HG03196 (cell line): ENCODE measurements around the gene KIRREL3.

ENCODE experiments used
- ATAC-seq: cut with Tn5 transposase; IDR thresholded peaks from one replicate; pipeline ENCODE4 v1.9.1; 2021; ENCODE audit not compliant: unreplicated experiment

Gene KIRREL3

DNA sequence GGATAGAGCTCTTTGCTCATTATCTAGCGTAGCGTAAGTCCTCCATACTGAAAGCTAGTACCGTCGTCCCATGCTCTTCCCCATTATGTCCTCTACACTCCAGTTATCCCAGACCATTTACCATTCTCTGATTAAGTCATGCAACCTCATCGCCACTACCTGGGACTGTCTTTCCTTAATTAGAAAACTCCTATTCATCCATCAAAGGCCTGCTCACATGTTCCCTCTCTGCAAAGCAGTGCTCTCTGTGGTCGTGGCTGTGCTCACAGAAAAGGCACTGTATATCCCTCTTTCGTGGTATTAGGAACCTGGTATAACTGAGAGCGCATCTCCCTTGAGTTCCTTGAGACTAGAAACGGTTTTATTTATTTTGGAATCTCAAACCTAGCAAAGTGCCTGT, 253.3 kb downstream of the KIRREL3 start:
- ATAC-seq = no peak

DNA sequence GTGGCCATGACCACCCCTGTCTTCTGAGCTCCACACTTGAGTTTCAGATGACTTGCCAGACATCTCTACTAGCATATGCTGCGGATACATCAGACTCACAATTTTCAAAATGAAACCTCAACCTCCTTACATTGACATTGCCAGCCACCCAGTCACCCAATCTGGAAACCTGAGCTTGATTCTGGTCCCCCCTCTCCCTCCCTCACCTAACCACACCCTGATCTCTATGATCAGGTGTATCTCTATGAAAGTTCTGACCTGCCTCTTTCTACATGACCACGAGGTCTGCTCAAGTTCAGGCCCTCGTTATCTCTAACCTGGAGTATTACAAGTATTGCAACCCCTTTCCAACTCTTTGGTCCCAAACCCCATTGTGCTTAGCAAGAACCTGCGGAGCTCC, 254.1 kb downstream of the KIRREL3 start:
- no peak for ATAC-seq

DNA sequence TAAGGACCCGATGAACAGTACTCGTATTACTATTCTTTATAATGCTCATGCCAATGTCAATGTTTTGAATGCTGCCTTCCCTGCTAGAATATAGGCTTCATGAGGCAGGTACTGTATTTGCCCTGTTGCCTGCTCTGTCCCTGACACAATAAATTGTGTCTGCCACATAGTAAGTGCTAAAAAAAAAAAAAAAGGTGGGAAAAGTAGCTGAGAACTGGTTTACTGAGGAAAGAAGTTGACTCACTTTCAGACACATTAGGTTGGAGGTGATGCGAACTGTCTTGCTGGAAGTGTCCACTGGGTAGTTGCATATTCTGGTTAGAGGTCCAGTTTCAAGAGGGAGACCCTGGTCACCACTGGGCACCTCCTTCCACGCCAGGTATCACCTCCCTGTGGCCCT, 255.9 kb downstream of the KIRREL3 start:
- no peak for ATAC-seq

- no peak for ATAC-seq
These were observed 256.9 kb downstream of the KIRREL3 start for GRCh38 chr11:126743628-126744027.

DNA sequence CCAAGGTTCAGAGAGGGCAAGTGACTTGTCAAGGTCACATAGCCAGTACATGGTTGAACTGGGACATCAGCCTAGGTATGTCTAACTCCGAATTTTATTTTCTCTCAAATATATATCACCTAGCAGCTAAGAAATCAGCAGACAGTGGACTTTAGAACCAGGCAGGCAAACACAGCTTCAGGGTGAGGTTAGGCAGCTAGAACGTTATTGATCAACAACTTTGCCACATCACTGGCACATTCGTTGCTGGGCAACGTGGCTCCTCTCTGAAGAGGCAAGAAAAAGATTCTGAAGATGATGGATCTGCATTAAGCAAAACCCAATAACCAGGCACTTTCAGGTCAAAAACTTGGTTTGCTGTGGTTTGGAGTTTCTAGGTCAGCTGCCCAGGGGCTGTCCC, 258.0 kb downstream of the KIRREL3 start:
- no peak for ATAC-seq

DNA sequence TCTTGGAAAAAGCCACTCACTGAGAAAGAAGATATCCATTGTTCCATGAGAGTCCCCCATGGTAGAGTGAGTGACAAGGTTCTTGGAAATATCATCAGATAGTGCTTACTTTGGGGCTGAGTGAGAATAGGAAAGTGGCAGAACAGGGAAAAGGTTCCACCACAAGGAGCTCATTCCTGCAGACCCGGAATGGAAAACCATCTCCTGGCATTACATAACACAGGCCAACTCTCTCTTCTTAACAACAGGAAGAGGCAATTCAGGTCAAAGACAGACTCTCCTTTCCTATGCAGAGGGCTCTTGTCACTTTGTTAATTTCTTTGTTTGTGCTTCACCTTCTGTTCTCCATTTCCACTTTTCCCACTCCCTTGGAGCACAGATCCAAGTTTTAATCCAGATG, 259.7 kb downstream of the KIRREL3 start:
- no peak for ATAC-seq

GRCh38 chr11:126739499-126740145, 260.9 kb downstream of the KIRREL3 start:
- no peak for ATAC-seq

DNA sequence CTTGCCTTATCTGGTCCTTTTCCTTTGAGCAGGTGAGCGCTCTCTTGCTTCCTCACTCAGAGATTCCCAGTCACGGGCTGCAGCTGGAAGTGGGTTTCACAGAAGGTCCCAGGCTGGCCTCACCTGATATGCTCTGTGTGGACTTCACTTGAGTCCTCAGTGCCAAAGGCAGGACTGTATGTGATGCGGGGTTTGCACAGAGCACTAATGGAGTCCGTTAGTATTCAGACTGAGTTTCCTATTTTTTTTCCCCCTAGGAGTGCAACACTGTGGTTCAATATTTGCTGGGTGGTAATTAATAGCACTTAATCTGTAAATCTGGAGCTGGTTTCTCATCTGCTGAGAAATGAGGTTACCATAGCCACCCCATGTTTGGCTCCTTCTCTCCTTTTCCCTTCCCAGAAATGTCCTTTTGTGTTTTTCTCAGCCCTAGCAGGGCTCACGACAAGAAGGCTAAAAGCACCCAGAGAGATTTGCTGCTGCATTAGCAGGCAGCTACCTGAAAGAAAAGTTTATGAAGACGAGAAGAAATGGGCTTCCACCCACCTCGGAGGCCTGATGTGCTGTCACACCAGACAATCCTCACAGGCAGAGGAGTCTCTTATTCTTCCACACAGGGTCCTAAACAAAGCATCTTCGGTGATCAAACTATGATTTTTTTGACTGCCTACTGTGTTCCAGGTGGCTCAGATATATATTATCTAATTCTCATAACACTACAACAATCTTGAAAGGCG, 262.1 kb downstream of the KIRREL3 start:
- ATAC-seq = no peak

DNA sequence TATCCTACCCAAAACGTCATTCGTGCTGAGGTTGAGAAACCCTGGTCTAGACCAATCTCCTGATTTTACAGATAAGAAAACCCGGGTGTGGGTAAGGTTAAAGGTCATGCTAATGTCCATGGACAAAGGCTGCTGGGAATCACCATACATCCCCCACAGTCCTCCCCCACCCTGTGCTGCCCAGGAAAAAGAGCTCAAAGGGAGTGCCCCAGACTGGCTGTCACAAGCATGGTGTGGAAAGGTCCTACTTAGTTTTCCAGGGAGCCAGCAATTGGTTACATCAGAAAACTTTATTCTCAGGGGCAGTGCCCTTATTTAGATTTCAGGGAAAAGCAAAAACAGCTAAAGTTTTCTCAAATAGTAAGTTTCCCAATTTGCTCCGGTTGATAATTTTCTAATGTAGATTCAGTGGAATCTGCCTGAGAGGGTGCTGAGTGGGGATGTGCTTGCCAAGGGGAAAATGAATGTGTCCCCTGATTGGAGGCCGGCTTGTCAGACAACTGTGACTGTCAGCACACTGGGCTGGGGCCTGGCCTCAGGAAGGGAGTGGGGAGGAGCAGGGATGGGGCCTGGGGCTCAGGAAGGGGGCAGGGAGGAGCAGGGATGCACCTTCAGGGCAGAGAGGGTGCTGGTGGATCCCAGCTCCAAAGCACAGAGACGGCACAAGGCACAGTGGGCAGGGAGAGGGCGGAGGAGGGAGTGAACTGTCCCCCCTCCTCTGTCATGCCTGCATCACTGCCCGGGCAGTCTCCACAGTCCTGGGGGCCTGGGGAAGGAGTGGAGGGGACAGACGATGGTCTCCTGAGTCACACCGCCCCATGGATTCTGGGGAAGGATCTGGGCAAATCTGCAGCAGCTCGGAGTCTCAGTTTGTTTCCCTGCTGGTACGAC, 263.6 kb downstream of the KIRREL3 start:
- ATAC-seq = no peak

- no peak for ATAC-seq
These were observed 265.8 kb downstream of the KIRREL3 start for GRCh38 chr11:126734752-126735151.

DNA sequence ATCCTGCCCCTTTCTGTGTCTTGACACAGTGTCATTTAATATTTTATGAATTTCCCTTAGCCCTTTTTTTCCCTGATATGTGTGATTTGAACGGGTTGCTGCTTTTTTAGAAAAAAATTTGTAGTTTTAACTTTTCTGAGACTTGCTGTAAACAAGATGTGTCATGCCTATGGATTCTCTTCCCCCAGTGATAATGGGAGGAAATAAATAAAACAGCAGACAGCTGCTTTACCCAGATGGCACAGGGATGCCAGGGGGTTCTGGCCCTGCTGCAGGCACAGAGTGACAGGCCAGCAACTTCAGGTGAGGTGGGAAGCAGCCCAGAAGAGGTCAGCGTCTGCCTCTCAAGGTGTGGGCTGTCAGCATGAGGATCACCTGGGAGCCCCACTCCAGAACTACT, 266.9 kb downstream of the KIRREL3 start:
- no peak for ATAC-seq

- ATAC-seq = peak; percentile 63
These were observed 267.6 kb downstream of the KIRREL3 start for GRCh38 chr11:126732981-126733380.

GRCh38 chr11:126731576-126732142, 268.9 kb downstream of the KIRREL3 start:
- ATAC-seq = no peak

DNA sequence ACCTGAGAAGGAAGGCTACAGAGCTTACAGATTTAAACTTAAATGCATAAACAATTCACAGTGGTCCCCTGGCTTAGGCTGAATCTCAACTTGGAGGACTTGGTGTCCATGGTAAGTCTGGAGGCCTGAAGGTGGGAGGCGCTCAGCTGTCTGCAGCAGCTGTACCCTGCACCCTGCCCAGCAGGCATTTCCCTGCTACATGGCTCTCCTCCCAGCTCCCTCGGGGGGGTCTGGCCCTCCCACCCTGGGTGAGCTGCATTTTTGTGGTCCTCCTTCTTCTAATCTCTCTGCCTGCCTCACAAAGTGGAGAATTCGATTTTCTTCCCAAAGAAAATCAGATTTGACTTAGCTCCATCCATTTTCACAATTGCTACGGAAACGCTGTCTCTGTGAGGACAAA, 273.2 kb downstream of the KIRREL3 start:
- no peak for ATAC-seq

GRCh38 chr11:126725521-126725920, 275.0 kb downstream of the KIRREL3 start:
- no peak for ATAC-seq

GRCh38 chr11:126725043-126725442, 275.5 kb downstream of the KIRREL3 start:
- no peak for ATAC-seq

DNA sequence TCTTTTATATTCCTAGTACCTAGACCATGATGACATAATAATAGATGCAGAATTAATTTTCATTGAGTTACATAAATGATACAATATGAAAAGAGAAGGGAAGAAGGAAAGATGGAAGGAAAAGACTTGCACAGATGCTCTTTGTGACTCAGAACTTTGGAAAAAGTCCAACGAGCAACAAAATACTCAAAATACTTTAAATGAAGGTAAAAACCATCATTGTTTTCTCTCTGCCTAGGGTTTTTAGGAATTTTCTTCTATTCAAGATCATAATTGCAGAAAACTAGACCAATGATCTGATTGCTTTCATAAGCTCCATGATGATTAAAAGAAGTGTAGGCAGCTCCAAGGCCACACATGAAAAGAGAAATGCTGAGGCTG, 276.9 kb downstream of the KIRREL3 start:
- ATAC-seq = no peak

- ATAC-seq = no peak
These were observed 277.5 kb downstream of the KIRREL3 start for GRCh38 chr11:126722956-126723664.

DNA sequence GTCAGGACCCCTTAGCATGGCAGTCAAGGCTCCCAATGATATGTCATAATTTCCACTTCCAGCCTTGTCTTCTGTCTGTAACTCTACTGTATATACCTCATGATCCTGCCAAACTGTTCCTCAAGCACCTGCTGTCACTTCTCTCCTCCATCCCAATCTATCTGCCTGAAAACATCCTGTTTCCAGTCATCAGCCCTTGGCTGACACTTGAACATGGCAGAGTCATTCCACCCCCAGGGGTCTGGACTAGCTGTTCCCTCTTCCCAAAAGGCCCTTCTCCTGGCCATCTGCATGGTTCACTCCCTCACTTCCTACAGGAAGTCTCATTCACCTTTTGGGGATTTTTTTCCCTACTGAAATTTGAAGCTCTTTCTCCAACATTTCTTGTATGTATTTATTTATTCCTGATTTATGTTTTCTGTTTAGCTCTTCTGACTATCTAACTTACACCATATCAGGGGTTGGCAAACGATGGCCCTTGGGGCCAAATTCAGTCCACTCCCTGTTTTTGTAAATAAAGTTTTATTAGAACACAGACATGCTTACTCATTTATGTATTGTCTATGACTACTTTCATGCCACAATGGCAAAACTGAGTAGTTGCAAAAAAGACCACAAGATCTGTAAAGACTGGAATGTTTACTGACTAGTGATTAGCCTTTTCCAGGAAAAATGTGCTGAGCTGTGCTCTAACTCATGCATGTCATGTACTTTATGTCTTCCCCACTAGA, 278.4 kb downstream of the KIRREL3 start:
- ATAC-seq = no peak

- ATAC-seq = no peak
These were observed 279.9 kb downstream of the KIRREL3 start for GRCh38 chr11:126720539-126721235.
